Hepatocyte (in vitro differentiated cells): ENCODE results near the gene KIF5C. TPM values are rescaled to one million over a fixed set of nuclear protein-coding genes. Genes with fewer than 3 reads are reported as not detected.

Source experiments
- DNase-seq: peaks from one replicate; pipeline ENCODE4 v3.0.0-alpha.2; 2016; ENCODE audit warnings: low spot score
- H2AFZ ChIP-seq: fragments of 200-600 bp; sonication (generic); 2 replicates; pipeline ENCODE4 v1.6.0; 2016; ENCODE audit warnings: antibody characterized with exemption, mild to moderate bottlenecking
- H3K27ac ChIP-seq: fragments of 200-600 bp; sonication (generic); 2 replicates; pipeline ENCODE4 v1.5.1; 2016; ENCODE audit warnings: mild to moderate bottlenecking
- H3K27me3 ChIP-seq: fragments of 200-600 bp; sonication (generic); 2 replicates; pipeline ENCODE4 v1.6.1; 2016
- H3K36me3 ChIP-seq: fragments of 200-600 bp; sonication (generic); replicated peaks from 2 replicates; pipeline ENCODE4 v1.5.1; 2016; ENCODE audit warnings: low read depth; ENCODE audit not compliant: insufficient read depth
- H3K4me1 ChIP-seq: fragments of 200-600 bp; sonication (generic); 2 replicates; pipeline ENCODE4 v1.5.1; 2016; ENCODE audit warnings: mild to moderate bottlenecking, moderate library complexity; ENCODE audit not compliant: insufficient read depth
- H3K4me2 ChIP-seq: fragments of 200-600 bp; sonication (generic); 2 replicates; pipeline ENCODE4 v1.6.0; 2016
- H3K4me3 ChIP-seq: fragments of 200-600 bp; sonication (generic); 2 replicates; pipeline ENCODE4 v1.5.1; 2016; ENCODE audit warnings: mild to moderate bottlenecking
- H3K79me2 ChIP-seq: fragments of 200-600 bp; sonication (generic); 2 replicates; pipeline ENCODE4 v1.6.0; 2017; ENCODE audit warnings: mild to moderate bottlenecking
- H3K9me2 ChIP-seq: fragments of 200-600 bp; sonication (generic); replicated peaks from 2 replicates; pipeline ENCODE4 v1.6.0; 2017; ENCODE audit warnings: mild to moderate bottlenecking; ENCODE audit not compliant: insufficient read depth
- H3K9me3 ChIP-seq: fragments of 200-600 bp; sonication (generic); 2 replicates; pipeline ENCODE4 v1.5.1; 2016; ENCODE audit warnings: low read depth, mild to moderate bottlenecking
- H4K20me1 ChIP-seq: fragments of 200-600 bp; sonication (generic); 2 replicates; pipeline ENCODE4 v1.6.0; 2016; ENCODE audit warnings: mild to moderate bottlenecking; ENCODE audit not compliant: insufficient read depth, poor library complexity, severe bottlenecking
- EZH2 ChIP-seq: fragments of 200-600 bp; sonication (generic); IDR thresholded peaks from 2 replicates; pipeline ENCODE4 v1.6.1; 2016; ENCODE audit warnings: antibody characterized with exemption, mild to moderate bottlenecking, borderline replicate concordance
- EZH2phosphoT487 ChIP-seq: fragments of 200-600 bp; sonication (generic); IDR thresholded peaks from one replicate; pipeline ENCODE4 v1.6.1; 2018; ENCODE audit warnings: antibody characterized with exemption, mild to moderate bottlenecking, low read depth, moderate library complexity; ENCODE audit not compliant: unreplicated experiment, severe bottlenecking
- WGBS: methylation state at CpG from one replicate; pipeline ENCODE4 v1.1.6; 2016; ENCODE audit warnings: low lambda C conversion rate; ENCODE audit errors: missing lambda C conversion rate; 5-methylcytosine and 5-hydroxymethylcytosine counted together
- polyA plus RNA-seq: library from polyadenylated mRNA; unstranded; fragments of >200 nt; fragmentation: Nextera tagmentation; extraction: Ambion mirVana; gene quantifications from 2 replicates; pipeline ENCODE4 v1.2.1, GENCODE V29; 2016
- total RNA-seq: library from RNA; depleted of rRNA; stranded (reverse); fragments of >200 nt; gene quantifications from 2 replicates; pipeline ENCODE4 v1.2.3, GENCODE V29; 2014
- TF ChIP-seq, protein P1 (sequence below): fragments of 200-600 bp; sonication (generic); IDR thresholded peaks from 2 replicates; pipeline ENCODE4 v1.5.1; 2016; ENCODE audit warnings: antibody characterized with exemption, mild to moderate bottlenecking; ENCODE audit not compliant: poor library complexity

KIF5C gene
- total and polyA plus RNA-seq, 2 experiments from 2014 or later: 2.1 to 3.6 TPM

GRCh38 chr2:149005471-149006077, 130.5 kb downstream of the KIF5C start:
- no peak overlapping the region for H2AFZ ChIP-seq
- DNase-seq: no peak

DNA sequence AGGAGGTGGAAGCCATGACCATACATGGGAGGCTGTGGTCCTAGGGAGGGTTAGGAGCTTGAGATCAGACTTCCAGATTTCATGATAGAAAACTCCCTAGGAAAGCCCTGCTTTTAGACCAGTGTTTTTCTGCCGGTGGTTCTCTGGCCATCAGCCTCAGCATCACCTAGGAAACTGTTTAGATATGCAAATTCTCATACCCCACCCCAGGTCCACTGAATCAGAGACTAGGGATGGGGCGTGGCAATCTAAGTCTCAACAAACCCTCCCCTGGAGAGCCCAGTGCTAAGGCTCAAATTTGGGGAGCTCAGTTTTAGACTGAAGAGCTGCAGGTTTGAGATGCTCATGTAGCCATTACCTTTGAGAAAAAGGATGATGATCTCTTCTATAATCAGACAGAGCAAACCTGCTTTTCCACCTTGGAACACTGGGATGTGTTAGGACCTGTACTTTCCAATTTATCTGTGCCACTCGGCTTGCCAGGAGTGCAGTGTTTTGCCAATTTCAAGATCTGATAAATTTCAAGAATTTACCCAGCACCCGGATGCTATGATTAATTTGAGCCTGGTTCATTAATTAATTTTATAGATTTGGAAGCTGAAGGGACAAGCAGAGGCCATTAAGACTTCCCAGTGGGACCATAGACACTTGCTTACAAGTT, 132.0 kb downstream of the KIF5C start:
- no peaks in the 10 kb centered on the region for H4K20me1 ChIP-seq
- no peaks in the 10 kb centered on the region for H3K27me3 ChIP-seq
- DNase-seq: no peak
- WGBS: 66% methylated on average over 4 of the region's 4 CpGs
- H3K9me3 ChIP-seq: no peaks in the 10 kb centered on the region
- no peak overlapping the region for H3K27ac ChIP-seq
- no peaks in the 10 kb centered on the region for H3K79me2 ChIP-seq
- TF ChIP-seq EZH2: no peak
- no peak for TF ChIP-seq EZH2phosphoT487
- TF ChIP-seq, protein P1, sequence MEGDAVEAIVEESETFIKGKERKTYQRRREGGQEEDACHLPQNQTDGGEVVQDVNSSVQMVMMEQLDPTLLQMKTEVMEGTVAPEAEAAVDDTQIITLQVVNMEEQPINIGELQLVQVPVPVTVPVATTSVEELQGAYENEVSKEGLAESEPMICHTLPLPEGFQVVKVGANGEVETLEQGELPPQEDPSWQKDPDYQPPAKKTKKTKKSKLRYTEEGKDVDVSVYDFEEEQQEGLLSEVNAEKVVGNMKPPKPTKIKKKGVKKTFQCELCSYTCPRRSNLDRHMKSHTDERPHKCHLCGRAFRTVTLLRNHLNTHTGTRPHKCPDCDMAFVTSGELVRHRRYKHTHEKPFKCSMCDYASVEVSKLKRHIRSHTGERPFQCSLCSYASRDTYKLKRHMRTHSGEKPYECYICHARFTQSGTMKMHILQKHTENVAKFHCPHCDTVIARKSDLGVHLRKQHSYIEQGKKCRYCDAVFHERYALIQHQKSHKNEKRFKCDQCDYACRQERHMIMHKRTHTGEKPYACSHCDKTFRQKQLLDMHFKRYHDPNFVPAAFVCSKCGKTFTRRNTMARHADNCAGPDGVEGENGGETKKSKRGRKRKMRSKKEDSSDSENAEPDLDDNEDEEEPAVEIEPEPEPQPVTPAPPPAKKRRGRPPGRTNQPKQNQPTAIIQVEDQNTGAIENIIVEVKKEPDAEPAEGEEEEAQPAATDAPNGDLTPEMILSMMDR: no peak
- no peak overlapping the region for H3K4me3 ChIP-seq
- H3K9me2 ChIP-seq: no peaks in the 10 kb centered on the region
- H3K4me1 ChIP-seq: peaks cover 4% of the 10 kb centered on the region
- no peak overlapping the region for H3K4me2 ChIP-seq
- no peak overlapping the region for H2AFZ ChIP-seq
- H3K36me3 ChIP-seq: no peaks in the 10 kb centered on the region

More at GRCh38 chr2:149005471-149006077, 130.5 kb downstream of the KIF5C start:
- H3K4me2 ChIP-seq: no peak overlapping the region
- H3K79me2 ChIP-seq: no peaks in the 10 kb centered on the region
- no peaks in the 10 kb centered on the region for H3K27me3 ChIP-seq
- no peak overlapping the region for H3K4me3 ChIP-seq
- H3K4me1 ChIP-seq: peaks cover 4% of the 10 kb centered on the region
- no peak overlapping the region for H3K27ac ChIP-seq
- H4K20me1 ChIP-seq: no peaks in the 10 kb centered on the region
- WGBS: 58% methylated on average over 6 of the region's 6 CpGs
- no peaks in the 10 kb centered on the region for H3K9me2 ChIP-seq
- no peaks in the 10 kb centered on the region for H3K36me3 ChIP-seq
- no peaks in the 10 kb centered on the region for H3K9me3 ChIP-seq
- TF ChIP-seq, protein P1: no peak

DNA sequence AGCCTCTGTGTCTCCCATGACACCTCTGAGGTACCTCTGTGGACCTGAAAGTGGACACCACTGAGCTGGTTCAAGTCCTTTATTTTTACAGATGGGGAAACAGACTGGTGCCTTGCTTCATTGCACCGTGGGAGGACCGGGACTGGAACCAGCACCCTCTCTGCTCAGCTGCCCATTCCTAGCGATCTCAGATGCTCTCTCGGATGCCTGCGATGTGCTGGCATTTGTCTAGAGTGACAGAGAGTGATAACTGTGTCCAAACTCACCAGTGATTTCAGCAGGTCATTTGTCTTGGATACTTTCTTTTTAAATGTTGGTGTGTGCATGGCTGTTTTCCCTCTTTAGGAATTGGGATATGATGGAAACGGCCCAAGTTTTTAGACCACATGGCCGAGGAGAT, 133.4 kb downstream of the KIF5C start:
- H2AFZ ChIP-seq: no peak overlapping the region
- WGBS: 77% methylated on average over 7 of the region's 7 CpGs
- H3K4me1 ChIP-seq: peaks cover 4% of the 10 kb centered on the region
- H3K9me2 ChIP-seq: no peaks in the 10 kb centered on the region
- no peak overlapping the region for H3K27ac ChIP-seq
- H3K9me3 ChIP-seq: no peaks in the 10 kb centered on the region
- no peak overlapping the region for H3K4me3 ChIP-seq
- TF ChIP-seq, protein P1: no peak
- TF ChIP-seq EZH2 (no peak), EZH2phosphoT487 (no peak)
- DNase-seq: no peak
- H3K4me2 ChIP-seq: no peak overlapping the region
- no peaks in the 10 kb centered on the region for H4K20me1 ChIP-seq
- no peaks in the 10 kb centered on the region for H3K36me3 ChIP-seq
- H3K27me3 ChIP-seq: no peaks in the 10 kb centered on the region
- no peaks in the 10 kb centered on the region for H3K79me2 ChIP-seq
